ENCODE results near the gene MKX. TPM values are rescaled to one million over a fixed set of nuclear protein-coding genes. Genes with fewer than 3 reads are reported as not detected.

Gene MKX
- total RNA-seq, 1 donor from 2014 or later, result 1.8 TPM

GRCh38 chr10:27659786-27660185 lies 85.8 kb downstream of the MKX start:
- DNase-seq (ENCODE audit: low read depth) (no peak), FAIRE-seq (no peak)
- Histone ChIP-seq H3K4me3 (ENCODE audit: low read depth, low read length) (no peak overlapping the region), H3K27me3 (ENCODE audit: control insufficient read depth, insufficient read depth, low read length) (no peaks in the 10 kb centered on the region), H3K36me3 (ENCODE audit: control insufficient read depth, insufficient read depth, low read length) (no peaks in the 10 kb centered on the region)
- no peak for TF ChIP-seq CTCF (IDR thresholded peaks at IDR 0.05; ENCODE audit: insufficient read depth, low read length, severe bottlenecking)

- DNase-seq (ENCODE audit: low read depth) (peak; percentile 76), FAIRE-seq (no peak)
- Histone ChIP-seq H3K36me3 (ENCODE audit: control insufficient read depth, insufficient read depth, low read length) (no peaks in the 10 kb centered on the region), H3K27me3 (ENCODE audit: control insufficient read depth, insufficient read depth, low read length) (no peaks in the 10 kb centered on the region), H3K4me3 (ENCODE audit: low read depth, low read length) (no peak overlapping the region)
- no peak for TF ChIP-seq CTCF (IDR thresholded peaks at IDR 0.05; ENCODE audit: insufficient read depth, low read length, severe bottlenecking)
Measured at GRCh38 chr10:27658788-27659187, 86.8 kb downstream of the MKX start.

- FAIRE-seq (no peak), DNase-seq (ENCODE audit: low read depth) (no peak)
- Histone ChIP-seq H3K36me3 (ENCODE audit: control insufficient read depth, insufficient read depth, low read length) (no peaks in the 10 kb centered on the region), H3K27me3 (ENCODE audit: control insufficient read depth, insufficient read depth, low read length) (no peaks in the 10 kb centered on the region), H3K4me3 (ENCODE audit: low read depth, low read length) (no peak overlapping the region)
- no peak for TF ChIP-seq CTCF (IDR thresholded peaks at IDR 0.05; ENCODE audit: insufficient read depth, low read length, severe bottlenecking)
Measured at GRCh38 chr10:27655296-27655695, 90.3 kb downstream of the MKX start.

GRCh38 chr10:27654284-27654683 lies 91.3 kb downstream of the MKX start:
- Histone ChIP-seq H3K27me3 (ENCODE audit: control insufficient read depth, insufficient read depth, low read length) (no peaks in the 10 kb centered on the region), H3K4me3 (ENCODE audit: low read depth, low read length) (no peak overlapping the region), H3K36me3 (ENCODE audit: control insufficient read depth, insufficient read depth, low read length) (no peaks in the 10 kb centered on the region)
- TF ChIP-seq CTCF (IDR thresholded peaks at IDR 0.05; ENCODE audit: insufficient read depth, low read length, severe bottlenecking), result no peak
- no peak for FAIRE-seq
- no peak for DNase-seq (ENCODE audit: low read depth)

GRCh38 chr10:27646604-27647175 lies 98.9 kb downstream of the MKX start:
- DNase-seq (ENCODE audit: low read depth) (no peak), FAIRE-seq (no peak)
- TF ChIP-seq CTCF (IDR thresholded peaks at IDR 0.05; ENCODE audit: insufficient read depth, low read length, severe bottlenecking), result no peak
- H3K4me3 ChIP-seq (ENCODE audit: low read depth, low read length), result no peak overlapping the region
- no peaks in the 10 kb centered on the region for H3K36me3 ChIP-seq (ENCODE audit: control insufficient read depth, insufficient read depth, low read length)
- H3K27me3 ChIP-seq (ENCODE audit: control insufficient read depth, insufficient read depth, low read length), result no peaks in the 10 kb centered on the region

- no peak for TF ChIP-seq CTCF (IDR thresholded peaks at IDR 0.05; ENCODE audit: insufficient read depth, low read length, severe bottlenecking)
- FAIRE-seq, result no peak
- Histone ChIP-seq H3K36me3 (ENCODE audit: control insufficient read depth, insufficient read depth, low read length) (no peaks in the 10 kb centered on the region), H3K27me3 (ENCODE audit: control insufficient read depth, insufficient read depth, low read length) (no peaks in the 10 kb centered on the region), H3K4me3 (ENCODE audit: low read depth, low read length) (no peak overlapping the region)
- DNase-seq (ENCODE audit: low read depth), result peak; percentile 36
Measured at GRCh38 chr10:27646194-27646593, 99.4 kb downstream of the MKX start.
